CD4-positive, alpha-beta T cell treated with Interferon alpha-2 for 1 hour (primary cell): Measurements from ENCODE around the gene RHOF.

Source experiments
- DNase-seq, 2 donors: peaks; one replicate each; pipeline ENCODE4 v3.0.0-alpha.2; 2020 to 2022

Gene RHOF, protein sequence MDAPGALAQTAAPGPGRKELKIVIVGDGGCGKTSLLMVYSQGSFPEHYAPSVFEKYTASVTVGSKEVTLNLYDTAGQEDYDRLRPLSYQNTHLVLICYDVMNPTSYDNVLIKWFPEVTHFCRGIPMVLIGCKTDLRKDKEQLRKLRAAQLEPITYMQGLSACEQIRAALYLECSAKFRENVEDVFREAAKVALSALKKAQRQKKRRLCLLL

DNA sequence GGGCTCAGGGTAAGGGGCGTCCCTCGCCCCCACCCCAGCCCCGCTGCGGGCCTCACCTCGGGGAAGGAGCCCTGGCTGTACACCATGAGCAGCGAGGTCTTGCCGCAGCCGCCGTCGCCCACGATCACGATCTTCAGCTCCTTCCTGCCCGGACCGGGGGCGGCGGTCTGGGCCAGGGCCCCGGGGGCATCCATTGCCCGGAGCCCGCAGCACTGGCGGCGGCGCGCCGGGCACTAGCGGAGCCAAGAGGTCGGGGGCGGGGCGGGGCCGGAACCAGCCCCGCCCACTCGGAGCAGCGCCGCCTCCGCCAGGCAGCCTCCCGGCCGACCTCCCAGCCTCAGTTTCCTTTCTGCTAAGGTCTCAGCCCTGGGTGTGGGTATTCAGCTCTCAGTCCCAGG lies at the start of gene RHOF:
Gene RHOF (minus strand): TSS at position 249 of the 398 bp plus-strand sequence. CDS start 55 bp downstream, at position 194.
- DNase-seq, result peak in 1 of 2 donors; percentile 59

- DNase-seq, result no peak
Observed at GRCh38 chr12:121839993-121840761, 46.7 kb upstream of the RHOF start.

- DNase-seq, result peak; percentile 99
Observed at GRCh38 chr12:121839106-121839992, 45.9 kb upstream of the RHOF start.

DNA sequence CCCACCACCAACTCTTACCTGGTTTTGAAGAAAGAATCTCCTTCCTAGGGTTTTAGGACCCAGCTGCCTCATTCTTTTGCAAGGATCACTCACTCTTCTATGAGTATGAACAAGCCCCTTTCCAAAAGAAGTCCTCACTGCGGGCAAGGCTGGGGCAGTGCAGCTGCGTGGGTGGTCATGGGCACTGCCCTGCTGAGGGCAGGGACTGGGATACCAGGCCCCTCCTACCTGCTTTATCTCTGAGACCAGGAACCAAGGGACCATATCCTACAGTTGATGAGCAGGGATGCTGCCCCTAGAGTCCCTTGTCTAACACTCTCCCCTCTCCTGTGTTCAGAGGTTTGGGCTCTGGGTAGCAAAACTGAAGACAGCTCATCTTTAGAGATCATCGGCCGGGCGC lies 44.6 kb upstream of the RHOF start:
- no peak for DNase-seq

DNA sequence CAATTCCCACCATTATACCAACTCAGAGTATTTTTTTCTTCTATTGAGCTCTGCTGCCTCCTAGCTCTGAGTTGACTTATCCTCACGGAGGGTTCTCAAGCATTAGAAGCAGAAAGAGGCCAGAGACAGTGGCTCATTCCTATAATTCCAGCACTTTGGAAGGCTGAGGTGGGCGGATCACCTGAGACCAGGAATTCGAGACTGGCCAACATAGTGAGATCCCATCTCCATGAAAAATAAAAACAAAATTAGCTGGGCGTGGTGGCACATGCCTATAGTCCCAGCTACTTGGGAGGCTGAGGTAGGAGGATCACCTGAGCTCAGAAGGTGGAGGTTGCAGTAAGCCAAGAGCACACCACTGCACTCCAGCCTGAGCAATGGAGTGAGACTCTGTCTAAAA lies 44.2 kb upstream of the RHOF start:
- no peak for DNase-seq

- no peak for DNase-seq
Observed at GRCh38 chr12:121831571-121832245, 38.2 kb upstream of the RHOF start.

DNA sequence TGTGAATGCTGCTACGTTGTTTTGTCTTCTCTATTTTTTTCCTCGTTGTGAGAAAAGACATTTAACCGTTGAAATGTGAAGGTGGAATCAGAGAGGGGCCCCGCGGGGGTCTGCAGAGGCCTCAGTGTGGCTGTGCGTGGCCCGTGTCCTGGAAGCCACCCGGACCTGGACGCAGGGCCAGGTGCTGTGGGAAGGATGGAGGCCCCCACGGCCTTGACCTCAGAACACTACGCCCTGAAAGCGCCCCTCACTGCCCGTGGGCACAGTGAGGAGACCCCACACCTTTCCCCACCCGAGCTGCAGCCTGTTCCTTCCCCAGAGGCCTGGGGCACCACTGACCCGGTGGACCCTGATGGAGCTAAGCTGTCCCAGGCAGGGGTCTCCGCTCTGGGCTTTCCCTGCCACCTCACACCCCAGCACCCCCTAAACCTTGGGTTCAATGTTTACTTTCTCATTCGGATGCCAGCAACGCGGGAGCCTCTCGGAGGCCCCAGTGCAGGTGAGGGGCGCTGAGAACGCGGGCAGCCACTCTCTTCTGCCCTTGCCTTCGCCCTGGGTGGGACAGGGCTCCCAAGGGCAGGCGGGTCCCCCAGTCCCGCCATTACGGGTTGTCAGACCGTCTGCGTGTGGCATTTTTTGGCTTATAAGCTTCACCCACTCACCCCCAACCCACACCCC lies 37.2 kb upstream of the RHOF start:
- no peak for DNase-seq

DNA sequence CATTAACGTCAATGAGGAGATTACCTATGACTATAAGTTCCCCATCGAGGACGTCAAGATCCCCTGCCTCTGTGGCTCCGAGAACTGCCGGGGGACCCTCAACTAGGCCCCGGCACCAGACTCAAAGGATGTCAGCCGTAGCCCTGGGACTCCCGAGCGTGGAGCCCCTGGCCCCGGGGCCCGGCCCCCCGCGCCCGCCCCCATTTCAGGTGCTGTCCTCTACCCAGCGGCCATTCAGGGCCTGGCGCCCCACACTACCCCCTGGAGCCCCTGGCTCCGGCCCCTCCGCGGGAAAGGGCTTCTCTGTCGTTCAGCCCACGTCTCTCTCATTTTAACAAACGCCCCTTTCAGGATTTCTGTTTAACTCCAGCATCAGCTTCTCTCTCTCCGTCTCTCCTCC lies 36.6 kb upstream of the RHOF start:
- DNase-seq, result no peak

GRCh38 chr12:121829250-121829918 lies 35.9 kb upstream of the RHOF start:
- DNase-seq, result no peak

DNA sequence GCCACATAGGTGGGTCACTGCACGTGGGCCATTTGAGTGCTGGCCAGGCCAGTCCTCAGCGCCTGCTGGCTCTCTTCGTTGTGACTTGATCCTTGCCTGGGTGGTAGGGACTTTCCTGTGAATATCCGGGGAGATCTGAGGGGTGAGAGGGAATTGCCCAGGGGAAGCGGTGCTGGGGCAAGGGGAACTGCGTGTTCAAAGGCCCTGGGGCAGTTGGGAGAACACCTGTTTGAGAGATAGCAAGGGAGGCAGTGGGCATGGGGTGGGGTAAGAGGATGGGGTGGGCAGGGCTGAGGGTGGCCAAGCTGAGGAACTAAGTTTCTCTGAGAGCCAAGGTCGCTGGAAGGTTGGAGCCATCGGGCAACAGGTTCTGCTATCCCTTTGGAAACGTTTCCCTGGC lies 35.3 kb upstream of the RHOF start:
- no peak for DNase-seq

DNA sequence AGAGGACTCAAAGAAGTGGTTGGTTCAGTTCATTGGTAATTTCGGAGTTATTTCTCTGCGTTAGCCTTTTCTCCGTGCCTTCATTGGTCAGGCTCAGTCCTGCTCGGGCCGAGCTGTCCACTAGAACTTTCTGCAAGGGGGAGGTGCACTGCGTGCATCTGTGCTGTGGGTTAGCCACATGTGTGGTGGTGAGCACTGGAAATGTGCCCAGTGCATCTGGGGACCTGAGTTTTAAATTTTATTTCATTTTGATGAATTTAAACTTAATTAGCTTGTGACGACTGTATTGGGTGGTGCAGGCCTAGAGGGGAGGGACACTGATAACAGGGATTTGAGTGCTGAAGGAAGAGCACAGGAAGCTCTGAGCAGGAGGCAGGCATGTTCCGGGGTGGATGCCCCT lies 34.8 kb upstream of the RHOF start:
- DNase-seq, result no peak

GRCh38 chr12:121827351-121828099 lies 34.0 kb upstream of the RHOF start:
- no peak for DNase-seq

GRCh38 chr12:121826318-121827150 lies 33.0 kb upstream of the RHOF start:
- no peak for DNase-seq

DNA sequence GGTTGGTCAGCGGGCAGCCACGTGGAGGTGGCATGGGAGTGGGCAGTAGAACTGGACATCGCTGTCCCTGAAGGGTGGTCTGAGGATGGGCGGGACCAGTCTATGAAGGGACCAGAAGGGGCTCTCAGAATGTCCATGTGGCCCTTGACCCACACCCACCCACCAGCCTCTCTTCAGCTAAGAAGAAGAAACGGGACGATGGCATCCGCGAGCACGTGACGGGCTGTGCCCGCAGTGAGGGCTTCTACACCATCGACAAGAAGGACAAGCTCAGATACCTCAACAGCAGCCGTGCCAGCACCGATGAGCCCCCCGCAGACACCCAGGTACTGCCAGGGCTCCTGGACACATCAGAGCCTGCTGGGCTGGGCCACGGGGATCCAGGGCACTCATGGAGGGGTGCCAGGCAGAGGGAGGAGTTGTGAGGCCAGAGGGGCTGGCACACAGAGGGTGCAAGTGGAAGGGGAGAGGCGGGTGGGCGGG lies 31.6 kb upstream of the RHOF start:
- DNase-seq, result no peak

- DNase-seq, result no peak
Observed at GRCh38 chr12:121823727-121824115, 30.2 kb upstream of the RHOF start.

- no peak for DNase-seq
Observed at GRCh38 chr12:121823101-121823726, 29.7 kb upstream of the RHOF start.

DNA sequence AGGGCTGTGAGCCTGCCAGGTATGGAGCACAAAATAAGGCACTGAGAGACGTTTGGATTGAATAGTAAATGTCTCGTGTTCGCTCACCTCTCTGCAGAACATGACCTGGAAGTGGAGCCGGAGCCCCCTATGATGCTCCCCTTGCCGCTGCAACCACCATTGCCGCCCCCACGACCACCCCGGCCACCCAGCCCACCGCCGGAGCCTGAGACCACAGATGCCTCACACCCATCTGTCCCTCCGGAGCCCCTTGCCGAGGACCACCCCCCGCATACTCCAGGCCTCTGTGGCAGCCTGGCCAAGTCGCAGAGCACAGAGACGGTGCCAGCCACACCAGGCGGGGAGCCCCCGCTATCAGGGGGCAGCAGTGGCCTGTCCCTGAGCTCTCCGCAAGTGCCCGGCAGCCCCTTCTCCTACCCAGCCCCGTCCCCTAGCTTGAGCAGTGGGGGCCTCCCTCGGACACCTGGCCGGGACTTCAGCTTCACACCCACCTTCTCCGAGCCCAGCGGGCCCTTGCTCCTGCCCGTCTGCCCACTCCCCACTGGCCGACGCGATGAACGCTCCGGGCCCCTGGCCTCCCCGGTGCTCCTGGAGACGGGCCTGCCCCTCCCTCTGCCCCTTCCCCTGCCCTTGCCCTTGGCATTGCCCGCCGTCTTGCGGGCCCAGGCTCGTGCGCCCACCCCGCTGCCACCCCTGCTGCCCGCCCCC lies 29.1 kb upstream of the RHOF start:
- DNase-seq, result no peak

DNA sequence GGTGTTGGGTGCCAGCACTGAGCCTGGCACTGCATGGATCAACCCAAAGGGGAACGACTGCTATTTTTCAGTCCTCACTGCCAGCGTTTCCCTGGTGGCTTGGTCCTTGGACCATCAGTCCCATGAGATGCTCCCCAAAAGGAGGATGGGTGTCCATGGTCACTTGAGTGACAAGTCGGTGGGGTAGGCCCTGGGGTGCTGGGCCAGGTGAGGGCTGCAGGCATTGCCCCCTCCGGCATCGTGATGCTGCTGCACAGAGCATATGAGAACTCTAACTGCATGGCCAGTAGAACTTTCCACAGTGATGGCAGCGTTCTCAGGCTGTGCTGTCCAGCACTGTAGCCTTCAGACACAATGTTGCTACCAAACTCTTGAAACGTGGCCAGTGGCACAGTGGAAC lies 26.6 kb upstream of the RHOF start:
- no peak for DNase-seq
